ENCODE results near the gene EHD1. TPM values are rescaled to one million over a fixed set of nuclear protein-coding genes. Genes with fewer than 3 reads are reported as not detected.

EHD1 gene
- total and polyA plus RNA-seq, 2 of the 4 experiments (the other 2 are of a cell fraction), result 107 to 209 TPM

- no peak for TF ChIP-seq MAZ (IDR thresholded peaks at IDR 0.05; ENCODE audit: borderline replicate concordance, low read depth, low read length)
- TF ChIP-seq POLR2A (IDR thresholded peaks at IDR 0.05; ENCODE audit: low read depth, low read length), result no peak
- no peak for TF ChIP-seq CTCF (conservative IDR thresholded peaks at IDR 0.05; ENCODE audit: low read depth, low read length)
- no peak for TF ChIP-seq MXI1 (IDR thresholded peaks at IDR 0.05; ENCODE audit: borderline replicate concordance, low read depth, low read length)
Observed at GRCh38 chr11:64802370-64803157, 75.9 kb downstream of the EHD1 start (continued).

Small RNAs within 50 kb of the gene (microRNA-seq; reads per million reads assigned to microRNA genes)
- gene MIR6749 (ENCODE audit: insufficient read depth in 1 of 2, insufficient read length in 1 of 2, unreplicated experiment in 1 of 2) (0 reads per million in 2 experiments), gene MIR6750 (ENCODE audit: insufficient read depth in 1 of 2, insufficient read length in 1 of 2, unreplicated experiment in 1 of 2) (0 to 0.73 reads per million in 2 experiments)

Small RNAs within 50 kb of the gene (small RNA-seq; reads per million reads assigned to genes)
- gene MIR6749 (0 reads per million in 5 experiments), gene MIR6750 (0 reads per million in 5 experiments)

Other genes with a start within 250 kb of the EHD1 start
- gene NRXN2, start 155.4 kb downstream of the EHD1 start, total RNA-seq (2012; rRNA removed), result 0.18 and 0.28 TPM in 2 replicates
- 0.13 and 0.22 TPM in 2 replicates for gene NRXN2, start 155.4 kb downstream of the EHD1 start, polyA plus RNA-seq (2012; rRNA removed)
- not detected in 2 replicates for gene RASGRP2, start 134.5 kb downstream of the EHD1 start, total RNA-seq (2012; rRNA removed)
- gene RASGRP2, start 134.5 kb downstream of the EHD1 start, polyA plus RNA-seq (2012; rRNA removed), result 0.82 and 1.2 TPM in 2 replicates
- under 0.01 and 0.18 TPM in 2 replicates for gene PYGM, start 118.6 kb downstream of the EHD1 start, total RNA-seq (2012; rRNA removed)
- 0.21 and 0.46 TPM in 2 replicates for gene PYGM, start 118.6 kb downstream of the EHD1 start, polyA plus RNA-seq (2012; rRNA removed)
- gene SF1, start 100.1 kb downstream of the EHD1 start, total RNA-seq (2012; rRNA removed), result 56.8 and 76.1 TPM in 2 replicates
- gene SF1, start 100.1 kb downstream of the EHD1 start, polyA plus RNA-seq (2012; rRNA removed), result 75.0 and 88.0 TPM in 2 replicates
- 9.2 and 11.7 TPM in 2 replicates for gene MAP4K2, start 75.4 kb downstream of the EHD1 start, total RNA-seq (2012; rRNA removed)
- 16.6 and 22.2 TPM in 2 replicates for gene MAP4K2, start 75.4 kb downstream of the EHD1 start, polyA plus RNA-seq (2012; rRNA removed)
- 8.8 and 9.4 TPM in 2 replicates for gene MEN1, start 68.1 kb downstream of the EHD1 start, total RNA-seq (2012; rRNA removed)
- gene MEN1, start 68.1 kb downstream of the EHD1 start, polyA plus RNA-seq (2012; rRNA removed), result 35.7 and 44.7 TPM in 2 replicates
- gene CDC42BPG, start 34.0 kb downstream of the EHD1 start, total RNA-seq (2012; rRNA removed), result under 0.01 TPM in 2 replicates
- 0.10 and 0.12 TPM in 2 replicates for gene CDC42BPG, start 34.0 kb downstream of the EHD1 start, polyA plus RNA-seq (2012; rRNA removed)
- gene ATG2A, start 38.6 kb upstream of the EHD1 start, total RNA-seq (2012; rRNA removed), result 3.2 and 3.6 TPM in 2 replicates
- gene ATG2A, start 38.6 kb upstream of the EHD1 start, polyA plus RNA-seq (2012; rRNA removed), result 10.5 and 12.7 TPM in 2 replicates
- gene PPP2R5B, start 46.1 kb upstream of the EHD1 start, total RNA-seq (2012; rRNA removed), result 6.4 and 6.5 TPM in 2 replicates
- 23.5 and 23.6 TPM in 2 replicates for gene PPP2R5B, start 46.1 kb upstream of the EHD1 start, polyA plus RNA-seq (2012; rRNA removed)
- gene GPHA2, start 57.3 kb upstream of the EHD1 start, total RNA-seq (2012; rRNA removed), result not detected in 2 replicates
- not detected in 2 replicates for gene GPHA2, start 57.3 kb upstream of the EHD1 start, polyA plus RNA-seq (2012; rRNA removed)
- not detected in 2 replicates for gene MAJIN, start 93.5 kb upstream of the EHD1 start, total RNA-seq (2012; rRNA removed)
- not detected in 2 replicates for gene MAJIN, start 93.5 kb upstream of the EHD1 start, polyA plus RNA-seq (2012; rRNA removed)
- gene BATF2, start 118.3 kb upstream of the EHD1 start, total RNA-seq (2012; rRNA removed), result 0.36 and 0.56 TPM in 2 replicates
- 1.2 and 1.6 TPM in 2 replicates for gene BATF2, start 118.3 kb upstream of the EHD1 start, polyA plus RNA-seq (2012; rRNA removed)
- 46.4 and 48.9 TPM in 2 replicates for gene ARL2, start 135.5 kb upstream of the EHD1 start, total RNA-seq (2012; rRNA removed)
- 152 and 168 TPM in 2 replicates for gene ARL2, start 135.5 kb upstream of the EHD1 start, polyA plus RNA-seq (2012; rRNA removed)
- gene SNX15, start 148.8 kb upstream of the EHD1 start, total RNA-seq (2012; rRNA removed), result 8.1 and 9.0 TPM in 2 replicates
- gene SNX15, start 148.8 kb upstream of the EHD1 start, polyA plus RNA-seq (2012; rRNA removed), result 15.2 and 16.3 TPM in 2 replicates
- gene SAC3D1, start 162.6 kb upstream of the EHD1 start, total RNA-seq (2012; rRNA removed), result 2.8 and 2.9 TPM in 2 replicates
- gene SAC3D1, start 162.6 kb upstream of the EHD1 start, polyA plus RNA-seq (2012; rRNA removed), result 13.2 and 15.4 TPM in 2 replicates
- 2.8 and 3.8 TPM in 2 replicates for gene NAALADL1, start 179.9 kb upstream of the EHD1 start, total RNA-seq (2012; rRNA removed)
- 5.8 and 6.3 TPM in 2 replicates for gene NAALADL1, start 179.9 kb upstream of the EHD1 start, polyA plus RNA-seq (2012; rRNA removed)
- 9.1 and 10.0 TPM in 2 replicates for gene CDCA5, start 205.4 kb upstream of the EHD1 start, total RNA-seq (2012; rRNA removed)
- 14.0 and 14.9 TPM in 2 replicates for gene CDCA5, start 205.4 kb upstream of the EHD1 start, polyA plus RNA-seq (2012; rRNA removed)
- 24.0 and 27.2 TPM in 2 replicates for gene ZFPL1, start 205.6 kb upstream of the EHD1 start, total RNA-seq (2012; rRNA removed)
- gene ZFPL1, start 205.6 kb upstream of the EHD1 start, polyA plus RNA-seq (2012; rRNA removed), result 67.5 and 75.6 TPM in 2 replicates
- gene VPS51, start 217.6 kb upstream of the EHD1 start, total RNA-seq (2012; rRNA removed), result 82.5 and 113 TPM in 2 replicates
- gene VPS51, start 217.6 kb upstream of the EHD1 start, polyA plus RNA-seq (2012; rRNA removed), result 56.3 and 71.2 TPM in 2 replicates
- 4.7 and 5.7 TPM in 2 replicates for gene TM7SF2, start 233.3 kb upstream of the EHD1 start, total RNA-seq (2012; rRNA removed)
- 7.6 and 11.5 TPM in 2 replicates for gene TM7SF2, start 233.3 kb upstream of the EHD1 start, polyA plus RNA-seq (2012; rRNA removed)
- 3.6 and 3.9 TPM in 2 replicates for gene ZNHIT2, start 239.1 kb upstream of the EHD1 start, total RNA-seq (2012; rRNA removed)
- gene ZNHIT2, start 239.1 kb upstream of the EHD1 start, polyA plus RNA-seq (2012; rRNA removed), result 5.9 and 7.7 TPM in 2 replicates
- gene FAU, start 243.5 kb upstream of the EHD1 start, total RNA-seq (2012; rRNA removed), result 189 and 285 TPM in 2 replicates
- gene FAU, start 243.5 kb upstream of the EHD1 start, polyA plus RNA-seq (2012; rRNA removed), result 652 and 804 TPM in 2 replicates
- 54.2 and 55.2 TPM in 2 replicates for gene MRPL49, start 243.7 kb upstream of the EHD1 start, total RNA-seq (2012; rRNA removed)
- gene MRPL49, start 243.7 kb upstream of the EHD1 start, polyA plus RNA-seq (2012; rRNA removed), result 51.5 and 56.8 TPM in 2 replicates

All from IMR-90 (cell line).